Measurements from ENCODE around the gene LHFPL2. TPM values are rescaled to one million over a fixed set of nuclear protein-coding genes. Genes with fewer than 3 reads are reported as not detected.

Gene LHFPL2
- total and polyA plus RNA-seq, 3 donors from 2014 or later = 24.8 to 48.6 (median 42.8) TPM

- no peak for TF ChIP-seq POLR2A (IDR thresholded peaks at IDR 0.05)
- TF ChIP-seq, protein P1, sequence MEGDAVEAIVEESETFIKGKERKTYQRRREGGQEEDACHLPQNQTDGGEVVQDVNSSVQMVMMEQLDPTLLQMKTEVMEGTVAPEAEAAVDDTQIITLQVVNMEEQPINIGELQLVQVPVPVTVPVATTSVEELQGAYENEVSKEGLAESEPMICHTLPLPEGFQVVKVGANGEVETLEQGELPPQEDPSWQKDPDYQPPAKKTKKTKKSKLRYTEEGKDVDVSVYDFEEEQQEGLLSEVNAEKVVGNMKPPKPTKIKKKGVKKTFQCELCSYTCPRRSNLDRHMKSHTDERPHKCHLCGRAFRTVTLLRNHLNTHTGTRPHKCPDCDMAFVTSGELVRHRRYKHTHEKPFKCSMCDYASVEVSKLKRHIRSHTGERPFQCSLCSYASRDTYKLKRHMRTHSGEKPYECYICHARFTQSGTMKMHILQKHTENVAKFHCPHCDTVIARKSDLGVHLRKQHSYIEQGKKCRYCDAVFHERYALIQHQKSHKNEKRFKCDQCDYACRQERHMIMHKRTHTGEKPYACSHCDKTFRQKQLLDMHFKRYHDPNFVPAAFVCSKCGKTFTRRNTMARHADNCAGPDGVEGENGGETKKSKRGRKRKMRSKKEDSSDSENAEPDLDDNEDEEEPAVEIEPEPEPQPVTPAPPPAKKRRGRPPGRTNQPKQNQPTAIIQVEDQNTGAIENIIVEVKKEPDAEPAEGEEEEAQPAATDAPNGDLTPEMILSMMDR (IDR thresholded peaks at IDR 0.05) = no peak
- Histone ChIP-seq H3K27ac (peak overlapping the region in 1 of 2 donors; percentile 69), H3K9me3 (no peaks in the 10 kb centered on the region), H3K27me3 (no peaks in the 10 kb centered on the region), H3K4me1 (peaks cover 21% of the 10 kb centered on the region), H3K36me3 (ENCODE audit: low read depth, missing control alignments) (no peaks in the 10 kb centered on the region), H3K4me3 (no peak overlapping the region)
- intact Hi-C loops (cut with DNase I; ENCODE audit: low total_unique reads) = no loop called here
- WGBS, 2 donors = 45 to 50% methylated on average over 12 to 15 of the region's 15 CpGs
- no peak for DNase-seq
These were observed 125.0 kb downstream of the LHFPL2 start for GRCh38 chr5:78523314-78524193.

- H3K27ac ChIP-seq = no peak overlapping the region
- WGBS, 2 donors = 61 to 71% methylated on average over 9 of the region's 9 CpGs
- H3K4me3 ChIP-seq = no peak overlapping the region
- TF ChIP-seq, protein P1 (IDR thresholded peaks at IDR 0.05) = no peak
- no peak for TF ChIP-seq POLR2A (IDR thresholded peaks at IDR 0.05)
- peaks cover 24% of the 10 kb centered on the region for H3K4me1 ChIP-seq
- intact Hi-C loops (cut with DNase I; ENCODE audit: low total_unique reads) = no loop called here
- H3K36me3 ChIP-seq (ENCODE audit: low read depth, missing control alignments) = no peaks in the 10 kb centered on the region
- H3K9me3 ChIP-seq = no peaks in the 10 kb centered on the region
- H3K27me3 ChIP-seq = no peaks in the 10 kb centered on the region
- DNase-seq = no peak
These were observed 125.9 kb downstream of the LHFPL2 start for GRCh38 chr5:78522476-78523260.

DNA sequence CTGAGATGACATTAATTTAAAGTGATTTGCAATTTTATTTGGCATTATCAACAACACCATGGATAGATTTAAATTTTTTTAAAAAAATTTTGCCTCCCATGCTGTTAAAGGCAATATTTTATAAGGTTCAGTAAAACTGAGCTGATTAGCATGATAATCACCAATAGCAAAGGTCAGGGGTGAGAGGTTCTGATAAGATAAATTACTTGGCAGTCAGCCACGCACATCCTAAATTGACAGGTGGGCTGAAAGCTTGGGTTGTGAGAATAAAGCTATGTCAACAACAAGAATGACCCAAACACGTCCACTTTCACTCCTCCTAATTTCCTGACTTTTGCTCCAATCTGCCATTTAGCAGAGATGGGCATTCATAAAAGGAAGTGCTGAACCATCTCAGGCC lies 127.1 kb downstream of the LHFPL2 start:
- no peak for DNase-seq
- peaks cover 24% of the 10 kb centered on the region for H3K4me1 ChIP-seq
- WGBS, 2 donors = 68 to 76% methylated on average over 2 of the region's 2 CpGs

DNA sequence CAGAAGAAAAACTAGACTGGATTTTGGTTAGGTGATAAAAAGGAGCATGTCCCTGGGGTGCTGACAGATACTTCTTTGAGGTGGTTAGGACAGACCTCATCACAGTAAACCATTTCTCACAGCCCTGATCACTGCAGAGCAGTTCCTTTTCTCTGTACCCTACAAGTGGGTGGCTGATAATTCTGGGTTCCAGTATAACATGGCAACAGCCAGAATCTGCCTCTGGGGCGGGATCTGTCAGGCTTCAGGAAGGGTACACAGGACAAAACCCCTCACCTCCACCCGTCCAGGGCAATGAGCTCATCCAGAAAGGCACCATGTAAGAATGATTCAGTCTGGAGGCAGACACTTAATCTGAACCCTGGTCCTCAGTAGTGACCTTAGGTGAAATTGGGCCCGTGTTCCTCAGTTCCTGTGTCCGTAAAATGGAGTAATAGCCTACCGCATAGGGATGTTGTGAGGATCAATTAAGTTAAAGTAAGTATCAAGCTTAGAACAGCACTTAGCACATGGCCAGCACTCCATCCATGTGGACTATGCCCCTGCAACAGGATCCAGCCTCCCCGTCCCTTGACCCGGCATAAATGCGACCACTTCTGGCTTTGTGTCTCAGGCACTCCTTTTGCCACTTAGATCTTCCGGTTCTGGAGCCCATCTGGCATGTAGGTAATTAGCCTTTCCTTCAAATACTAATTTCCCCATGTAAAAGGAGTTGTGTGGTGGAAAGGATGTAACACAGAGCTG lies 129.2 kb downstream of the LHFPL2 start:
- no peaks in the 10 kb centered on the region for H3K36me3 ChIP-seq (ENCODE audit: low read depth, missing control alignments)
- H3K4me1 ChIP-seq = peaks cover 24% of the 10 kb centered on the region
- no peak for TF ChIP-seq POLR2A (IDR thresholded peaks at IDR 0.05)
- TF ChIP-seq, protein P1 (IDR thresholded peaks at IDR 0.05) = no peak
- no peak overlapping the region for H3K27ac ChIP-seq
- 90 to 95% methylated on average over 8 to 9 of the region's 9 CpGs for WGBS, 2 donors
- no peak for DNase-seq
- no peaks in the 10 kb centered on the region for H3K9me3 ChIP-seq
- no peaks in the 10 kb centered on the region for H3K27me3 ChIP-seq
- intact Hi-C loops (cut with DNase I; ENCODE audit: low total_unique reads) = no loop called here
- H3K4me3 ChIP-seq = no peak overlapping the region

More for the DNA sequence above, 127.1 kb downstream of the LHFPL2 start:
- intact Hi-C loops (cut with DNase I; ENCODE audit: low total_unique reads) = no loop called here
- Histone ChIP-seq H3K9me3 (no peaks in the 10 kb centered on the region), H3K36me3 (ENCODE audit: low read depth, missing control alignments) (no peaks in the 10 kb centered on the region), H3K4me3 (no peak overlapping the region), H3K27me3 (no peaks in the 10 kb centered on the region), H3K27ac (no peak overlapping the region)
- TF ChIP-seq, protein P1 (IDR thresholded peaks at IDR 0.05) = no peak
- TF ChIP-seq POLR2A (IDR thresholded peaks at IDR 0.05) = no peak

All from testis (tissue), 3 donors.